NCI-H82 treated with DMSO at 0.1 percent for 48 hours (cell line): Measurements from ENCODE around the gene SPRED2.

Experiments used
- DNase-seq: peaks from one replicate; lab custom pipeline; 2025; ENCODE audit not compliant: unreplicated experiment; lab: John Stamatoyannopoulos, UW

Gene SPRED2

GRCh38 chr2:65368468-65368867, 63.9 kb downstream of the SPRED2 start:
- DNase-seq, result no peak

- DNase-seq, result no peak
Observed at GRCh38 chr2:65367524-65367923, 64.9 kb downstream of the SPRED2 start.

- no peak for DNase-seq
Observed at GRCh38 chr2:65366595-65367125, 65.7 kb downstream of the SPRED2 start.

- DNase-seq, result no peak
Observed at GRCh38 chr2:65364986-65365733, 67.2 kb downstream of the SPRED2 start.

GRCh38 chr2:65363879-65364666, 68.3 kb downstream of the SPRED2 start:
- DNase-seq, result no peak

- no peak for DNase-seq
Observed at GRCh38 chr2:65361623-65362022, 70.8 kb downstream of the SPRED2 start.

GRCh38 chr2:65360441-65360840, 72.0 kb downstream of the SPRED2 start:
- no peak for DNase-seq

GRCh38 chr2:65358678-65359400, 73.6 kb downstream of the SPRED2 start:
- no peak for DNase-seq

GRCh38 chr2:65357959-65358294, 74.5 kb downstream of the SPRED2 start:
- no peak for DNase-seq

- DNase-seq, result no peak
Observed at GRCh38 chr2:65357095-65357958, 75.1 kb downstream of the SPRED2 start.

- DNase-seq, result no peak
Observed at GRCh38 chr2:65355186-65355831, 77.1 kb downstream of the SPRED2 start.

- DNase-seq, result no peak
Observed at GRCh38 chr2:65354773-65355172, 77.6 kb downstream of the SPRED2 start.

GRCh38 chr2:65353927-65354326, 78.5 kb downstream of the SPRED2 start:
- DNase-seq, result peak; percentile 12

GRCh38 chr2:65353046-65353445, 79.4 kb downstream of the SPRED2 start:
- DNase-seq, result no peak

- no peak for DNase-seq
Observed at GRCh38 chr2:65351948-65352595, 80.3 kb downstream of the SPRED2 start.

GRCh38 chr2:65351234-65351947, 81.0 kb downstream of the SPRED2 start:
- peak; percentile 99 for DNase-seq

- DNase-seq, result no peak
Observed at GRCh38 chr2:65350651-65351056, 81.7 kb downstream of the SPRED2 start.

GRCh38 chr2:65349863-65350262, 82.5 kb downstream of the SPRED2 start:
- DNase-seq, result peak; percentile 97

- no peak for DNase-seq
Observed at GRCh38 chr2:65347913-65348312, 84.5 kb downstream of the SPRED2 start.
